H1 (cell line): ENCODE measurements around the gene RELT. TPM values are rescaled to one million over a fixed set of nuclear protein-coding genes. Genes with fewer than 3 reads are reported as not detected.

Experiments
- HDAC6 ChIP-seq: IDR thresholded peaks from one replicate; pipeline ENCODE4 v1.7.1; 2012; ENCODE audit warnings: low read depth, mild to moderate bottlenecking, inconsistent platforms, low read length, moderate library complexity
- RFX5 ChIP-seq: IDR thresholded peaks from 2 replicates; pipeline ENCODE4 v1.6.1; 2011; ENCODE audit warnings: low read depth, low read length, improper control_type of control experiment, borderline replicate concordance
- TCF12 ChIP-seq: IDR thresholded peaks from 2 replicates; pipeline ENCODE4 v1.6.1; 2011; ENCODE audit warnings: low read depth, mild to moderate bottlenecking, low read length
- polyA plus RNA-seq, 7 experiments: library from polyadenylated mRNA; depleted of rRNA in 3 of 7; stranded (reverse) in 5 of 7; unstranded in 2 of 7; fragments of >200 nt in 5 of 7; fragments of 200-250 nt in 2 of 7; gene quantifications; 1 replicate in 5 of 7; 2 replicates in 1 of 7; 4 replicates in 1 of 7; pipeline versions ENCODE4 v1.2.1 to v1.2.3, GENCODE V29; 2011 to 2013; ENCODE audit warnings: missing spikeins in 2 of 7, mixed read lengths in 2 of 7
- total RNA-seq: library from RNA; stranded (reverse); fragmentation: NEBNext Ultra II Directional; extraction: Animal tissue kit (Norgen Biotek cat#: 25700); gene quantifications from 2 replicates; pipeline ENCODE4 v1.2.1, GENCODE V29; 2021
- TF ChIP-seq, protein P1 (sequence below): IDR thresholded peaks from 2 replicates; pipeline ENCODE4 v1.6.1; 2012; ENCODE audit warnings: inconsistent platforms
- TF ChIP-seq, protein P2 (sequence below): fragments of 300-600 bp; sonication (generic); IDR thresholded peaks from 2 replicates; pipeline ENCODE4 v1.7.1; 2012; ENCODE audit warnings: low read length, moderate library complexity, mild to moderate bottlenecking, inconsistent platforms; ENCODE audit not compliant: insufficient replicate concordance

RELT gene
- total and polyA plus RNA-seq, 2 of the 8 experiments (the other 6 are each of a cell fraction or from before 2014, with no cell fraction given), result 3.4 to 5.7 TPM

DNA sequence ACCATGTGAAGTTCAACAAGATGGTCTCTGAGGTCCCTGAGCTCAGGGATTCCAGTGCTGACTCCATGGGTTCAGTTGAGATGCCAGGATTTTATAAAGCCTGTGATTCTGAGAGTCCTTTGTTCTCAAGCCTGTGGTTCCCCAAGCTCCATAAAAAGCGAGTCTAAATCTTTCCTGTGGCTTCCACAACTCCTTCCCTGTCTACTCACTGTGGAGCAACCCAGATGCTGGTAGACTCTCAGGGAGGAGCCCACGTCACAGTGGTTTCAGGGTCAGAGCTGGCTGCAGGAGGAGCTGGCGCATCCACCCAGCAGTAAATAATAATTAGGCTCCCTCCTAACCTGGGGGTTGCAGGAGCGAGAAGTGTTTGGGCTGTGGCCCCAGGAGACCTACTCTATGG lies 2.0 kb upstream of the RELT start (continued):
- TF ChIP-seq RFX5 (no peak), HDAC6 (no peak), TCF12 (no peak)
- TF ChIP-seq, protein P1, sequence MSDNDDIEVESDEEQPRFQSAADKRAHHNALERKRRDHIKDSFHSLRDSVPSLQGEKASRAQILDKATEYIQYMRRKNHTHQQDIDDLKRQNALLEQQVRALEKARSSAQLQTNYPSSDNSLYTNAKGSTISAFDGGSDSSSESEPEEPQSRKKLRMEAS, result no peak
- TF ChIP-seq, protein P2, sequence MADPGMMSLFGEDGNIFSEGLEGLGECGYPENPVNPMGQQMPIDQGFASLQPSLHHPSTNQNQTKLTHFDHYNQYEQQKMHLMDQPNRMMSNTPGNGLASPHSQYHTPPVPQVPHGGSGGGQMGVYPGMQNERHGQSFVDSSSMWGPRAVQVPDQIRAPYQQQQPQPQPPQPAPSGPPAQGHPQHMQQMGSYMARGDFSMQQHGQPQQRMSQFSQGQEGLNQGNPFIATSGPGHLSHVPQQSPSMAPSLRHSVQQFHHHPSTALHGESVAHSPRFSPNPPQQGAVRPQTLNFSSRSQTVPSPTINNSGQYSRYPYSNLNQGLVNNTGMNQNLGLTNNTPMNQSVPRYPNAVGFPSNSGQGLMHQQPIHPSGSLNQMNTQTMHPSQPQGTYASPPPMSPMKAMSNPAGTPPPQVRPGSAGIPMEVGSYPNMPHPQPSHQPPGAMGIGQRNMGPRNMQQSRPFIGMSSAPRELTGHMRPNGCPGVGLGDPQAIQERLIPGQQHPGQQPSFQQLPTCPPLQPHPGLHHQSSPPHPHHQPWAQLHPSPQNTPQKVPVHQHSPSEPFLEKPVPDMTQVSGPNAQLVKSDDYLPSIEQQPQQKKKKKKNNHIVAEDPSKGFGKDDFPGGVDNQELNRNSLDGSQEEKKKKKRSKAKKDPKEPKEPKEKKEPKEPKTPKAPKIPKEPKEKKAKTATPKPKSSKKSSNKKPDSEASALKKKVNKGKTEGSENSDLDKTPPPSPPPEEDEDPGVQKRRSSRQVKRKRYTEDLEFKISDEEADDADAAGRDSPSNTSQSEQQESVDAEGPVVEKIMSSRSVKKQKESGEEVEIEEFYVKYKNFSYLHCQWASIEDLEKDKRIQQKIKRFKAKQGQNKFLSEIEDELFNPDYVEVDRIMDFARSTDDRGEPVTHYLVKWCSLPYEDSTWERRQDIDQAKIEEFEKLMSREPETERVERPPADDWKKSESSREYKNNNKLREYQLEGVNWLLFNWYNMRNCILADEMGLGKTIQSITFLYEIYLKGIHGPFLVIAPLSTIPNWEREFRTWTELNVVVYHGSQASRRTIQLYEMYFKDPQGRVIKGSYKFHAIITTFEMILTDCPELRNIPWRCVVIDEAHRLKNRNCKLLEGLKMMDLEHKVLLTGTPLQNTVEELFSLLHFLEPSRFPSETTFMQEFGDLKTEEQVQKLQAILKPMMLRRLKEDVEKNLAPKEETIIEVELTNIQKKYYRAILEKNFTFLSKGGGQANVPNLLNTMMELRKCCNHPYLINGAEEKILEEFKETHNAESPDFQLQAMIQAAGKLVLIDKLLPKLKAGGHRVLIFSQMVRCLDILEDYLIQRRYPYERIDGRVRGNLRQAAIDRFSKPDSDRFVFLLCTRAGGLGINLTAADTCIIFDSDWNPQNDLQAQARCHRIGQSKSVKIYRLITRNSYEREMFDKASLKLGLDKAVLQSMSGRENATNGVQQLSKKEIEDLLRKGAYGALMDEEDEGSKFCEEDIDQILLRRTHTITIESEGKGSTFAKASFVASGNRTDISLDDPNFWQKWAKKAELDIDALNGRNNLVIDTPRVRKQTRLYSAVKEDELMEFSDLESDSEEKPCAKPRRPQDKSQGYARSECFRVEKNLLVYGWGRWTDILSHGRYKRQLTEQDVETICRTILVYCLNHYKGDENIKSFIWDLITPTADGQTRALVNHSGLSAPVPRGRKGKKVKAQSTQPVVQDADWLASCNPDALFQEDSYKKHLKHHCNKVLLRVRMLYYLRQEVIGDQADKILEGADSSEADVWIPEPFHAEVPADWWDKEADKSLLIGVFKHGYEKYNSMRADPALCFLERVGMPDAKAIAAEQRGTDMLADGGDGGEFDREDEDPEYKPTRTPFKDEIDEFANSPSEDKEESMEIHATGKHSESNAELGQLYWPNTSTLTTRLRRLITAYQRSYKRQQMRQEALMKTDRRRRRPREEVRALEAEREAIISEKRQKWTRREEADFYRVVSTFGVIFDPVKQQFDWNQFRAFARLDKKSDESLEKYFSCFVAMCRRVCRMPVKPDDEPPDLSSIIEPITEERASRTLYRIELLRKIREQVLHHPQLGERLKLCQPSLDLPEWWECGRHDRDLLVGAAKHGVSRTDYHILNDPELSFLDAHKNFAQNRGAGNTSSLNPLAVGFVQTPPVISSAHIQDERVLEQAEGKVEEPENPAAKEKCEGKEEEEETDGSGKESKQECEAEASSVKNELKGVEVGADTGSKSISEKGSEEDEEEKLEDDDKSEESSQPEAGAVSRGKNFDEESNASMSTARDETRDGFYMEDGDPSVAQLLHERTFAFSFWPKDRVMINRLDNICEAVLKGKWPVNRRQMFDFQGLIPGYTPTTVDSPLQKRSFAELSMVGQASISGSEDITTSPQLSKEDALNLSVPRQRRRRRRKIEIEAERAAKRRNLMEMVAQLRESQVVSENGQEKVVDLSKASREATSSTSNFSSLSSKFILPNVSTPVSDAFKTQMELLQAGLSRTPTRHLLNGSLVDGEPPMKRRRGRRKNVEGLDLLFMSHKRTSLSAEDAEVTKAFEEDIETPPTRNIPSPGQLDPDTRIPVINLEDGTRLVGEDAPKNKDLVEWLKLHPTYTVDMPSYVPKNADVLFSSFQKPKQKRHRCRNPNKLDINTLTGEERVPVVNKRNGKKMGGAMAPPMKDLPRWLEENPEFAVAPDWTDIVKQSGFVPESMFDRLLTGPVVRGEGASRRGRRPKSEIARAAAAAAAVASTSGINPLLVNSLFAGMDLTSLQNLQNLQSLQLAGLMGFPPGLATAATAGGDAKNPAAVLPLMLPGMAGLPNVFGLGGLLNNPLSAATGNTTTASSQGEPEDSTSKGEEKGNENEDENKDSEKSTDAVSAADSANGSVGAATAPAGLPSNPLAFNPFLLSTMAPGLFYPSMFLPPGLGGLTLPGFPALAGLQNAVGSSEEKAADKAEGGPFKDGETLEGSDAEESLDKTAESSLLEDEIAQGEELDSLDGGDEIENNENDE, result no peak
